Erythroblast (primary cell): ENCODE results near the gene ARVCF.

Experiments used
- GATA1 ChIP-seq: IDR thresholded peaks from 2 replicates; pipeline ENCODE4 v1.6.1; 2011; ENCODE audit warnings: low read depth, mild to moderate bottlenecking, control low read depth, low read length, moderate library complexity
- POLR2A ChIP-seq: IDR thresholded peaks from 2 replicates; pipeline ENCODE4 v1.6.1; 2011; ENCODE audit warnings: mild to moderate bottlenecking, low read length

DNA sequence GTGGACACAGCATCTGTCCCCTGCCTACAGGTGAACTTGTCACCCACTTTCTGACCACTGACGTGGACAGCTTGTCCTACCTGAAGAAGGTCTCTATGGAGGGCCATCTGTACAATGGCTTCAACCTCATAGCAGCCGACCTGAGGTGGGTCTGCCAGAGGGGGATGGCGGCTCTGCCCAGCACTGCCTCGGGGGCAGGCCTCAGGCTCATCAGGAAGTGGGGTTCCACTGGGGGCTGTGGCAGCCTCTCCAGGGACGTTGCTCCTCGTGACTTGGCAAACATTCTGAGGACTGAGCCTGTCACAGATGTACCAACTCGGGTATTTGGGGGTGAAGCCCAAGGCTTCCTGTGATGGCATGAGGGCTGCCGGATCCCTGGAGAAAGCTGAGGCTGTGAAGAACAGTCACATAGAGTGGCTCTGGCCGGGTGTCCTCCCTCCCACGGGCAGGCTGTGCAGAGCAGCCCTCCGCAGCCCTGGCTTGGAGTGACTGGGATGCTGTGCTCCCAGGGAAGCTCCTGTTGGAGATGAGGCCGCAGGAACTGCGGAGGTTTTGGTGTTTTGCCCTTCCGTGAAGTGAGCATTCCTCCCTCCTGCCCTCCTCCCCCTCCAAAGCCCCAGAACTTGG lies 36.9 kb upstream of the ARVCF start:
- no peak for TF ChIP-seq POLR2A
- no peak for TF ChIP-seq GATA1
